HL-60 (cell line): ENCODE measurements around the gene MYEF2.

ENCODE experiments used
- DNase-seq, 2 experiments: peaks; one replicate each; pipeline ENCODE4 v3.0.0-alpha.2; 2010 to 2020; ENCODE audit warnings: low read depth in 1 of 2, low spot score in 1 of 2
- H3K27ac ChIP-seq: fragments of 250-450 bp; sonication (Bioruptor Pico); replicated peaks from 2 replicates; pipeline ENCODE4 v1.5.1; 2020; ENCODE audit warnings: mild to moderate bottlenecking, moderate library complexity
- H3K27me3 ChIP-seq: fragments of 250-450 bp; sonication (Bioruptor Pico); 2 replicates; pipeline ENCODE4 v1.5.1; 2021; ENCODE audit warnings: mild to moderate bottlenecking, moderate library complexity; ENCODE audit not compliant: insufficient read depth, poor library complexity, severe bottlenecking
- H3K4me3 ChIP-seq: replicated peaks from 2 replicates; pipeline ENCODE4 v1.5.1; 2011; ENCODE audit warnings: mild to moderate bottlenecking, control low read depth, low read length; ENCODE audit not compliant: insufficient read depth
- GABPA ChIP-seq: IDR thresholded peaks from 2 replicates; pipeline ENCODE4 v1.6.1; 2012; ENCODE audit warnings: low read depth
- POLR2AphosphoS5 ChIP-seq: IDR thresholded peaks from 2 replicates; pipeline ENCODE4 v1.6.1; 2012; ENCODE audit warnings: low read depth
- SPI1 ChIP-seq: IDR thresholded peaks from 2 replicates; pipeline ENCODE4 v1.6.1; 2012; ENCODE audit warnings: low read depth, mild to moderate bottlenecking, borderline replicate concordance
- TF ChIP-seq, protein P1 (sequence below): IDR thresholded peaks from 2 replicates; pipeline ENCODE4 v1.6.1; 2012; ENCODE audit warnings: low read depth; ENCODE audit not compliant: insufficient replicate concordance
- TF ChIP-seq, protein P2 (sequence below): IDR thresholded peaks from one replicate; pipeline ENCODE4 v1.5.1; 2011; ENCODE audit warnings: low read length, control low read depth, inconsistent platforms; ENCODE audit not compliant: insufficient read depth

The MYEF2 gene

DNA sequence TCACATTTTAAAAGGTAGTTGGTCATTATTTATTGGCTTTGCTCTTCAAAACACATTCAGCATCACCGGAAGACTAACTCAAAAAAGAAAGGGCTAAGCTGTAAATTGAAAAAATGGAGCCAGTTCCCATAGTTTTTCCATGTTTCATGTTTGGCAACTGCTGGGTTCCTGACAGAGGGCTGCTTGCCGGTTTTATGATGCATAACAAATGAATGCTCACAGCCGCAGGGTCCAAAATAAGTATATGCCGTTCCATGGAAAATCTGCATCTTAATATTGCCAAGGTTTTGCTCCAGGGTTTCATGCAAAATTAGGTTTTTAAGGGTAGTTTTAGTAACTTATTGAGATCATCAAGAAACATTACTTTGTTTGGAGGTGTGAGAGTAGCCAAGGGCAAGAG is 43.8 kb upstream of the MYEF2 start:
- H3K27ac ChIP-seq, result no peak overlapping the region
- TF ChIP-seq, protein P1, sequence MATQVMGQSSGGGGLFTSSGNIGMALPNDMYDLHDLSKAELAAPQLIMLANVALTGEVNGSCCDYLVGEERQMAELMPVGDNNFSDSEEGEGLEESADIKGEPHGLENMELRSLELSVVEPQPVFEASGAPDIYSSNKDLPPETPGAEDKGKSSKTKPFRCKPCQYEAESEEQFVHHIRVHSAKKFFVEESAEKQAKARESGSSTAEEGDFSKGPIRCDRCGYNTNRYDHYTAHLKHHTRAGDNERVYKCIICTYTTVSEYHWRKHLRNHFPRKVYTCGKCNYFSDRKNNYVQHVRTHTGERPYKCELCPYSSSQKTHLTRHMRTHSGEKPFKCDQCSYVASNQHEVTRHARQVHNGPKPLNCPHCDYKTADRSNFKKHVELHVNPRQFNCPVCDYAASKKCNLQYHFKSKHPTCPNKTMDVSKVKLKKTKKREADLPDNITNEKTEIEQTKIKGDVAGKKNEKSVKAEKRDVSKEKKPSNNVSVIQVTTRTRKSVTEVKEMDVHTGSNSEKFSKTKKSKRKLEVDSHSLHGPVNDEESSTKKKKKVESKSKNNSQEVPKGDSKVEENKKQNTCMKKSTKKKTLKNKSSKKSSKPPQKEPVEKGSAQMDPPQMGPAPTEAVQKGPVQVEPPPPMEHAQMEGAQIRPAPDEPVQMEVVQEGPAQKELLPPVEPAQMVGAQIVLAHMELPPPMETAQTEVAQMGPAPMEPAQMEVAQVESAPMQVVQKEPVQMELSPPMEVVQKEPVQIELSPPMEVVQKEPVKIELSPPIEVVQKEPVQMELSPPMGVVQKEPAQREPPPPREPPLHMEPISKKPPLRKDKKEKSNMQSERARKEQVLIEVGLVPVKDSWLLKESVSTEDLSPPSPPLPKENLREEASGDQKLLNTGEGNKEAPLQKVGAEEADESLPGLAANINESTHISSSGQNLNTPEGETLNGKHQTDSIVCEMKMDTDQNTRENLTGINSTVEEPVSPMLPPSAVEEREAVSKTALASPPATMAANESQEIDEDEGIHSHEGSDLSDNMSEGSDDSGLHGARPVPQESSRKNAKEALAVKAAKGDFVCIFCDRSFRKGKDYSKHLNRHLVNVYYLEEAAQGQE, result no peak
- no peak for TF ChIP-seq POLR2AphosphoS5
- peaks cover 8% of the 10 kb centered on the region for H3K27me3 ChIP-seq
- no peak for DNase-seq
- no peak overlapping the region for H3K4me3 ChIP-seq

DNA sequence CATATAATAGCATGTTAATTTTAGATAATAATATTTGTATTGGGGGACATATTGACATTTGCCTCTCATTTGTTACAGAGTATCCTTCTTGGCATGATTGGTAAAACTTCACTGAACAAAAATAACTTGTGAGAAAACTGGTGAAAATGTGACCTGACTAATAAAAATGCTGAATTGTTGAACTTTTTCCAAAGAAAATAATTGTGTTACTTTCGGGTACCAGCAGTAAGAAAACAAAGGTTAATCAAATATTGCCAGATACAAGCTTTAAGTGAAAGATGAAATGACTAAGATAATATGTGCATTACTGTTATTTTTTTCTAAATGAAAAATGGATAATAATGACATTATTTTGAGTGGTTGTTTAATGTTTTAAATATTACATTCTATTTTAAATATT is 43.2 kb upstream of the MYEF2 start:
- DNase-seq, result no peak
- no peak overlapping the region for H3K27ac ChIP-seq
- H3K4me3 ChIP-seq, result no peak overlapping the region
- TF ChIP-seq GABPA (no peak), SPI1 (no peak), POLR2AphosphoS5 (no peak)
- TF ChIP-seq, protein P1, result no peak
- TF ChIP-seq, protein P2, sequence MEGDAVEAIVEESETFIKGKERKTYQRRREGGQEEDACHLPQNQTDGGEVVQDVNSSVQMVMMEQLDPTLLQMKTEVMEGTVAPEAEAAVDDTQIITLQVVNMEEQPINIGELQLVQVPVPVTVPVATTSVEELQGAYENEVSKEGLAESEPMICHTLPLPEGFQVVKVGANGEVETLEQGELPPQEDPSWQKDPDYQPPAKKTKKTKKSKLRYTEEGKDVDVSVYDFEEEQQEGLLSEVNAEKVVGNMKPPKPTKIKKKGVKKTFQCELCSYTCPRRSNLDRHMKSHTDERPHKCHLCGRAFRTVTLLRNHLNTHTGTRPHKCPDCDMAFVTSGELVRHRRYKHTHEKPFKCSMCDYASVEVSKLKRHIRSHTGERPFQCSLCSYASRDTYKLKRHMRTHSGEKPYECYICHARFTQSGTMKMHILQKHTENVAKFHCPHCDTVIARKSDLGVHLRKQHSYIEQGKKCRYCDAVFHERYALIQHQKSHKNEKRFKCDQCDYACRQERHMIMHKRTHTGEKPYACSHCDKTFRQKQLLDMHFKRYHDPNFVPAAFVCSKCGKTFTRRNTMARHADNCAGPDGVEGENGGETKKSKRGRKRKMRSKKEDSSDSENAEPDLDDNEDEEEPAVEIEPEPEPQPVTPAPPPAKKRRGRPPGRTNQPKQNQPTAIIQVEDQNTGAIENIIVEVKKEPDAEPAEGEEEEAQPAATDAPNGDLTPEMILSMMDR, result no peak
- H3K27me3 ChIP-seq, result peaks cover 8% of the 10 kb centered on the region

DNA sequence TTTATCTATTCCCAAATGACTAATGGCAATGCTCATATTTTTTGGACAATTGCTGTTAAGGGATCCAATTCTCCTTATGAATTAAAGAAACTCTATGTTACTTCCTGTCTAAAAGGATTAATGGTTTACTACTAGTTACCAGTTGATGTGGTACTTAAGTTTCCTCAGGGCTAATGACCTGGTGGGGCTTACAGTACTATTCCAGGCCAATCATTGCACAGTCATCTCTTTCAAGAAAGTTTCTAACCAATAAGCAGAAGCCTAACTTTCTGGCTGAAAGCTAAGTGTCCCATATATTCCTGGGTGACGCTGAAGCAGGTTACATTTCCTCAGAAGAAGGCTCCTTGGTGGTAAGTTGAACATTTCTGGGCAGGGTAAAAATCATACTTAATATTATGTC is 27.9 kb upstream of the MYEF2 start, which contains the start of gene SLC12A1:
Gene SLC12A1 (plus strand): TSS at position 322 of the 400 bp plus-strand sequence. CDS start 1,418 bp downstream, outside the sequence.
- Histone ChIP-seq H3K27ac (no peak within 1 kb of the TSS), H3K27me3 (no peaks in the 10 kb centered on the region)

More for the DNA sequence above, 27.9 kb upstream of the MYEF2 start, which contains the start of gene SLC12A1:
- H3K4me3 ChIP-seq, result no peak within 1 kb of the TSS
- TF ChIP-seq, protein P2, result no peak
- TF ChIP-seq, protein P1, result no peak
- TF ChIP-seq GABPA (no peak), SPI1 (no peak), POLR2AphosphoS5 (no peak)
- DNase-seq, result no peak
